Amniotic stem cell (primary cell): ENCODE data around the gene STPG2.

ENCODE experiments used
- DNase-seq: peaks from one replicate; lab custom pipeline; 2025; lab: John Stamatoyannopoulos, UW

Gene STPG2

DNA sequence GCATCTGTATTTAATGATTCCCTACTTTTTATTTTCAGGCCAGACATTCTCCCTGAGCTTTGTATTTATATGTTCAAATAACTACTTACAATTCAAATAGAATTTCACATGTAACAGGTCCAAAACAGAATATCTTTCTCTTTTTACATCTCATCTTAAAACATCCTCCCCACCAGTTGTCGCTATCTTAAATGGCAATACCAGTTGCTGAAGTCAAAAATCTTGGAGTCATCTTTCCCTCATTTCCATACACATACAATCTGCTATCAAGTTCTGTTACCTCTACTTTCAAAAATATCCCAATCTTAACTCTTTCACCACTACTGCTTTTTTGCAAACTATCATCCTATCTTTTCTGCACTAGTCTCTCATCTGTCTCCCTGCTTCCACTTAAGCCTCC, 330.5 kb downstream of the STPG2 start:
- no peak for DNase-seq

DNA sequence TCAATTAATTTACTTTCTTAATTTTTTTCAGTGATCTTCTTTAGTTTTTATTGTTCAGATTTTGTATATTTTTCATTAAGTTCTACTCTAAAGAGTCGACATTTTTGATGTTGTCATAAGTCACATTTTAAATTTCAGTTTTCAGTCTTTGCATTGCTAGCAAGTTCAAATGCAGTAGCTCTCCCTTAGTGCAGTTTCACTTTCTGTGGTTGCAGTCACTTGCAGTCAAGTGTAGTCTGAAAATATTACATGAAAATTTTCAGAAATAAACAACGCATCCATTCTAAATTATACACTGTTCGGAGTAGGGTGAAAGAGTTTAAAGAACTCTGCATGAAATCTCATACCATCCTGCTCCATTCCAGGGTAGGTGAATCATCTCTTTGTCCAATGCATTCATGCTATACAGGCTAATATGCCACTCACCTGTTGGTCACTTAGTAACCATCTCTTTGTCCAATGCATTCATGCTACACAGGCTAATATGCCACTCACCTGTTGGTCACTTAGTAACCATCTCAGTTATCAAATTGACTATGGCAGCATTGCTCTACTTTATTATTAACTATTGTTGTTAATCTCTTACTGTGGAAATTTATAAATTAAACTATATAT, 356.9 kb downstream of the STPG2 start:
- no peak for DNase-seq

DNA sequence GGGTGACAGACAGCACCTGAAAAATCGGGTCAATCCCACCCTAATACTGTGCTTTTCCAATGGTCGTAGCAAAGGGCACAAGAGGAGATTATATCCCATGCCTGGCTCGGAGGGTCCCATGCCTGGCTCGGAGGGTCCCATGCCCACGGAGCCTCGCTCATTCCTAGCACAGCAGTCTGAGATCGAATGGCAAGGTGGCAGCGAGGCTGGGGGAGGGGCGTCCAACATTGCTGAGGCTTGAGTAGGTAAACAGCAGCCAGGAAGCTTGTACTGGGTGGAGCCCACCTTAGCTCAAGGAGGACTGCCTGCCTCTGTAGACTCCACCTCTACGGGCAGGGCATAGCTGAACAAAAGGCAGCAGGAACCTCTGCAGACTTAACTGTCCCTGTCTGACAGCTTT, 365.1 kb downstream of the STPG2 start:
- DNase-seq = no peak

DNA sequence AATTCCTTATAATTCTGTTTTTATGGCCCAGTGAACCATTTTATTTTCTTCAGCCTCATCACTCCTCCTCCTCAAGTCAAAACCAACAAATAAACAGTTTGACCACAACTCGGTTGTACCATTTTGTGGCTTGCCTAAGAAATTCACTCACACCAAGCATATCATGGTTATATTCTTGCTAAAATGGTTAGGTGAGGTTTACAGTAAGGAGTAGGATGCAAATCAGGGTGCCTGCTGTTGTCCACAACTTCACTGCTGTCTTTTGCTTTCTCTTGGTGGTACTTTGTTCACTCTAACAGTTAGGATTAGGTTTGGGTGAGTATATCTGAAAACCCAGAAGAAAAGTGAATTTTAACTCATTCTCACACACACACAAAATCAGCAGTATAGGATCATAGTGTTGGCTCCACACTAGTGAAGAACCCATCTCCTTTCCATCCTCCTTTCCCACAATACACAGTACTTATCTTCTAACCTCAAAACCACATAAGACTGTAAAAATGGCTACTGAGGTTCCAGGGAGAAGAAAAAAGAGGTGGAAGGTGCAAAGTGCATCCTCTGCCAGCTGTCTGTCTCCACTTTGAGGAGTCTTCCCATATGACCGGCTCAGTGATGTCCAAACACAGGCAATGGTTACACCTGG, 368.8 kb downstream of the STPG2 start:
- DNase-seq = no peak

DNA sequence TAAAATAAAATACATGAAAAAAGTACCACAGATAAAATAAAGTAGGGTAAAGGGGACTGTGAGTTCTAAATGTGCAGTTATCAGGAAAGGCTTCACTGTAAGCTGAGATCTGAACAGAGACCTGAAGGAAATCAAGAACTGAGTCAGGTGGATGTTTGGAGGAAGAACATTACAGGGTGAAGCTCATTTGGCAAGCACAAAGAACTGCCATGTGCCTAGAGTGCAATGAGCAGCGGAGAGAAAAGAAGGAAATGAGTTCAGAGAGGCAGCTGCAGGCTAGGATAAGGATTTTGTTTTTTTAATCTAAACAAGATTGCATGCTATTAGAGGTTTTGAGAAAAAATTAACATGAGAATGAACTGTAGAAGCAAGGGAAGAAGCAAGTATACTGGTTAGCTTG, 373.1 kb downstream of the STPG2 start:
- no peak for DNase-seq

DNA sequence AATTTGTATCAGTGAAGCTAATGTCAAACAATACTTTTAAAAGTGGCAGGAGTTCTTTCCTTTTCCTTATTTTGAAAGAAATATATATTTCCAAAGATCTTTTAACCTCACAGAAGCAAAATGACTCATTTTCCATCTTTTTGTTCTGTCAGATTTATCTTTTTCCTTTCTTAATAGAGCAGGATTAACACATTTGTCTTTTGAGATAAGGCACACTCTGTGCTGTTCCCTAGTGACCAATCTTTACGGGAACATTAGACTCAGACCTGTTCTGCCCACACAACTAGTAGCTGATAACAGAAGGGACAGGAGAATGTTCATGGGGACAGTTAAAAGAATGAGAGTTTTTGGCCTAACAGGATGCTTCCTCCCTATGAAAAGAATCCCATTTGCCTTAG, 381.2 kb downstream of the STPG2 start:
- DNase-seq = no peak

DNA sequence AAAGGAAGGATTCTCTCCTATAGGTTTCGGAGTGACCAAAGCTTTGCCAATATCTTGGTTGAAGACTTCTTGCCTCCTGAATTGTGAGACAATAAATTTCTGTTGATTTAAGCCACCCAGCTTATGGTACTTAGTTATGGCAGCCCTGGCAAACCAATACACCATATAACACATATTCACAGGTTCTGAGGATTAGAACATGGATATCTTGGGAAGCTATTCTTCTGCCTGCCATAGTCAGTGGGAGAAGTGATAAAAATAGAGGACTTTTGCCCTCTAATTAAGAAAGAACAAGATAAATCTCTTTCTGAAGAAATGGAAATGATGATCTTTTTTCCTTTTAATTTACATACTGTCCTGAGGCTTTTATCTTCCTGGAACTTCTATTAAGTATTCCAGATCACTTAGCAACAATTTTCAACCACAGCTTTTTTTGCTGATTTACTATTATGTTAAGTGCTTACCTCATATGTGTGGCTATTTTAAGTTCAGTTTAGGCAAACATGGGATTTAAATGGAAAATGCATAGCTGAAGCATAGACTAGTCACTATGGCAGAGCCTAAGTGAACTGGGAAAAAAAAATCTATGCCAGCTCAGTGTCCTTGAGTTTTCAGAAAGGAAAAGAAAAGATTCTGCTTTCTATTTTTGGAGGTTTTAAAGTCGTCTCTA, 381.7 kb downstream of the STPG2 start:
- no peak for DNase-seq

DNA sequence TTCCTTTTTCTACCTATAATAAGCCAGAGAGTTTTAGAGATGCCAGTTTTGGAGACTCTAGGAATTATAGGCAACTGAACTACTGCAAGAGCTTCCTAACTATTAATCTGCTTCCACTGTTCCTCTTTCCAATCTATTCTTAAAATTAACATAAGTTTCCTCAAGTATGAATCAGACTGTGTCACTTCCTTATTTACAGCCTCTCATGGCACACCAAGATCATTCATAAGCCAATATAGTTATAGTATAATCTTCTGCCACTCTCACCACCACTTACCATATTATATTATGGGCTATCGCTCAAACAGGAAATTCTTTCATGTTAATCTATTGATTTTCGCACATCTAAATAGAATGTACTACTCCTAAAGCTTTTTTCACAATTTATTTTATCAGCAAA, 383.5 kb downstream of the STPG2 start:
- DNase-seq = no peak

DNA sequence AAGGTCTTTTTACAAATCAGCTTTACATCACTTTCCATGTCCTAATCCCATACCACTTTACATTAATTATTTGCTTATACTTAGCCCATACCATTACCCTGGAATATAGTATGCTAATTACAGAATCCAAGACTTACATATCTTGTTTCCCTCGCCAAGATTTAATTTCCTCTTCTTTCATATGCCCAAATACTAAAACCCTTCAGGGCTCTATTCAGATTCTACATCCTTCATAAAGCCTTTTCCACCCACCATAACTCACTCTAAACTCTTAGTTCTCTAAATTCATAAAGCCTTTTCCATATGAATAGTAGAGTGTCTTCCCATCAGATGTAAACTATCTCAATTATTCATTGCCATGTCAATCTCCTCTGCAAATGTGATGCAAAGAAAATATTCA, 390.7 kb downstream of the STPG2 start:
- DNase-seq = no peak

DNA sequence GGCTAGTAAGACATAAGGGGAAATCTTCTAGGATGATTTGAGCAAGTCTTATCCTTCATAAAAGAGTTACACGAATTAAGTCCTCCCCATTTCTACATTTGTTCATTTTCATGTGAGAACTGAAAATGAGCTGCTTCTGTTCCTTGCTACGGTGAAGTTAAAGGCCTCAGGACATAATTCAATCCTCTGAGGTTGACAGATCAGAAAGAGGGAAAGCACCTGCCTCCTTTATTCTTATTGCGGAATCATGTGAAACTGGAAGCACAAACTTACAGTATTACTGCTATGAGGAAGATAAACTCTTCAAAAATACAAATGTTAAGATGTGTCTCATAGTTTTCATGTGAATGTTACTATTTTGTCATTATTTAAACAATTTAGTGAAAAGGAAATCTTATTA, 395.3 kb downstream of the STPG2 start:
- DNase-seq = no peak

DNA sequence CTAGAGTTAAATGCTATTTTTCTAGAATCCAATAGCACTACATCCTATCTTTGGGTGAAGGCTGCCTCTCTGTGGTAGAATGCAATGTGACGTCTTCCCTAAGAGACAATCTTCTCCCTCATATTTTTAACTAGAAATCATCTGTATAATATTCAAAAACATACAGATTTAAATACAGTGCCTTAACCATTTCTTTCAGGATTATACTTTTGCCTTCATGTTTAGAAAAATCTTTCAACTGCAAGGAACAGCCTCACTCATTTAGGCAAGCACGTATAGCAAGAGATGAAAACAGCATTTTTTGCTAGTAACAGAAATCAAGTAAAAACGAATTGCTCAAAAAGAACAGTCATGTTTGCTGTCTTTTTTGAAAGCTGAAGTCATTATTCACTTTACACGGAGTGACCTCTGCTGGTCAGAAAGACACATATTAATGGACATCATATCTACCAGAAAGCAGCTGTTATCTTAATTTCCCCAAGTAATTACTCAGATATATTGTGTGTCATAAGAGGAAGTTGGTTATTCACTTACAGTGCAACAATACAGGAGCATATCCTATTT, 422.3 kb downstream of the STPG2 start:
- DNase-seq = no peak

DNA sequence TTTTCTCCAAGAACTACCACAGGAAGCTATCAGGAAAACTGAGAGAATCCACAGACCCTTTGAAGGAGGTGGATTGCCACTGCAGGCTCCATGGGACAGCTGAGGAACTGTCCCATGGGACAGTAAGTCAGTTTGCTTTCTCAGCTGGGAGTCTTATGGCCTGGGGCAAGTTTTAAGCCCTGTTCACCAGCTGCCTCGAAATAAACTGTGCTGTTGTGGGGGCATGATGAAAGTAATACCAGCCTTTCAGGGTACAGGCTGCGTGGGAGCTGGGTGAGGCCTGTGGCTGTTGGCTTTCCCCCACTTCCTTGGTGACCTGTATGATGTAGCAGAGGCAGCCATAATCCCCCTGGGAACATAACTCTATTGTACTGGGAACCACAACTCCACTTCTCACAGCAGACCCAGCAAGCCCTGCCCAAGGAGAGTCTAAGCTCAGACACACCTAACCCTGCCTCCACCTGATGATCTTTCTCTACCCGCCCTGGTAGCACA, 452.1 kb downstream of the STPG2 start:
- DNase-seq = no peak

DNA sequence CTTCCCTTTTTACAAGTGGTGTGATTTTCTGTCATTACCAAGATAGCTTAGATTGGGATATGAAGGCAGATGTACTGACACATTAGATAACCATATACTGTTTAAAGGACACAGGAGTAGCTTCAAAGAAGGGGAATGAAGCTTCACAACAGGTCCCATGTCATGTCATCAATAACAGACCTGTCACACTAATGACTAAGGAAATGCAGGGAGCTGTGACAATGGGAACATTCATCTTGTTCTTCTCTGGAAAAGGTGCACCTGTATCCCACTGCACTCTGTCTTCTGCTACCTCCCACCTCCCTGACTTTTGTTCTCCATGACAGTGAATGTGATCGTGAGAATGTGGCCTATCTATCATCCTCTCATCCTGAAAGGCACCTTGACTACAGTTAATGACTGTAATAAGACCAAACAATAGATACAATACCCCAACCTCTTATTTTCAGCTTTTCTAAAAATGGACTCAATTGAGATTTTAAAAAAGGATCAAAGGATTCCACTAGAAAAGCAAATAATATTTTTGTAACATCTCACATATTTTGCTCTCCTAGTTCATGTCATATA, 472.5 kb downstream of the STPG2 start:
- DNase-seq = no peak

DNA sequence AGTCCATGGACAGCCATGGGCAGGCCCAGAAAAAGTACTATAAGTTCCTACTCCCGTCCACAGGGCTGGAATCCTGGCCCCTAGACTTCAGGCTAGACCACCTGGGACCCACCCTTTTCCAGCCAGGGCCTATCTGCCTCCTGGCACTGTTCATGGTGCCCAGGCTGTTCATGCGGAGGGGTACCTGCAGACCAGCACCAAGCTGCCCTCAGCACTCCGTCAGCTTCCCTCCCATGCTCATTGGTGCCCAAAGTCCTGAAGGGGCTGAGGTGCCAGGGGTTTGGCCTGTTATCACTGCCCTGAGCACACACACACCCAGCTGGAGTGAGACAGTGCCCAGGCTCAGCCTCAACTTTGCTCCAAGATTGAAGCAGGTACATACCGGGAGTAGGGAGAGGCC, 477.7 kb downstream of the STPG2 start:
- no peak for DNase-seq

DNA sequence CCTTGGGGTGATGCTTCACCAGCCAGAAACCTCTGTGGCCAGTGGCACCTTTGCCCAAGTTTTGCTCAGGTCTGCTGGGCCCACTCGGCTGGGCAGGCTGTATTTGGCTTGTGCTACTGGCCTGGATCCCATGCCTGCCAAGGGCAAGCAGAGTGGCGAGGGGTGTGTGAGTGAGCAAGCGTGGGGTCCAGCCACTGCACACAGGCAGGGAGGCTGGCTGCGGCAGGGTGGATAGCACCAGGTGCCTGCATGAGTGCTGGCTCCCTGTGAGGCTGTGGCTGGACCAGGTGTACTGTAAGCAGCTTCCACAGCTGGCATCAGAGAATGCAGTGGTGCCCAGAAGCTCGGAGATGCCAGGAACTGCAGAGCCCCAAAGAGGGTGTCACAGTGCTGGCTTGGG, 478.5 kb downstream of the STPG2 start:
- DNase-seq = no peak

DNA sequence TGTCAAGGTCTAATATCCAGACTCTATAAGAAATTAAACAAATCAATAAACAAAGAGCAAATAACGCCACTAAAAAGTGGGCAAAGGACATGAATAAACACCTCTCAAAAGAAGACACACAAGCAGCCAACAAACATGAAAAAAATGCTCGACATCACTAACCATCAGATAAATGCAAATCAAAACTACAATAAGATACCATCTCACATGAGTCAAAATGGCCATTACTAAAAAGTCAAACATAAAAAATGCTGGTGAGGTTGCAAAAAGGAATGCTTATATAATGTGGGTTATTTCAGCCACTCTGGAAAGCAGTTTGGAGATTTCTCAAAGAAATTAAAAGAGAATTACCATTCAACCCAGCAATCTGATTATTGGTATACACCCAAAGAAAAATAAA, 481.1 kb downstream of the STPG2 start:
- DNase-seq = no peak

DNA sequence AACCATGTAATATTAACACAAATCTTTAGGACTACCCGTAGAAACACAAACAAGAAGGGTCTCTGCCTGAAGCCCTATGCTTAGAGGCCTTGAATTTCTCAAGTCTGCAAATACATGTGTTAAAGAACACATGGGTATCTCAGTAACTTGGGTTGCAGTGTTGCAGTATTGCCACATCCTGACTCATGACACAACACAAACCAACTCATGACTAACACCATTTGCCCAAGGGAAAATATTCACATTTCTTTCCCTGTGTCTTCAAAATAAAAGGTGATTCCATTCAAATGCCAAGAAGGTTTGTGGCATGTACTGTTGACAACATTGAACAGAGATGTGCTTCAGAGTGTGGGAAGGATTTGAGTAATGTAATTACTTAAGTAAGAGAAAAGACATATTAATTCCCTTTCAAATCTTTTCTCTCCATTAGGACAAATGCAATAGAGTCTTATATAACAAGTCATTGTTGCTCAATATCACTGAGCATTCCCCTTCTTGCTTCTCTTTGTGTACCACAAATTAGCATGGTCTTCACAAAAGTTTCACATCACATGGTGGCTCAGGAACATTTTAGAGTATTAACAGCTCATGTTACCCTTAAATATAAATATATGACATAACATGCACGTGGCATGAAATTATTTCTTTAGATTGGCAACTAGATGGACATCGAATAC, 487.1 kb downstream of the STPG2 start:
- DNase-seq = peak; percentile 25

DNA sequence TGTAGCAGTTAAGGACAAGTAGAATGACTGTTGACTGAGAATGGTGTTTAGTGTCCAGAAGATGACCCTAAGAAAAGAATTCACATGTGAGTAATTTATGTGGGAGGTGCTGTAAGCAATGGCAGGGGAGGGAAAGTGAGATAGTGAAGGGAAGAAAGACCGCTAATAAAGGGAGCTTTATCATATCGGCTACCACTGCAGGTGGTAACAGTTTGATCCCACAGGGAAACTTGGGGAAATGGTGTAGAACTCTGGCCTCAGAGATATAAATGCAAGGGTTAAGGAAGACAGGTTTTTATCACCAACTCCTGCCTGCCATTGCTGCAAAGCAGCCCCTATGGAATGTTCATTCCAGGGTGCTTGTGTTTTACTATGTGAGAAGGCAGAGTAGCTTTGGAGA, 489.6 kb downstream of the STPG2 start:
- DNase-seq = no peak

DNA sequence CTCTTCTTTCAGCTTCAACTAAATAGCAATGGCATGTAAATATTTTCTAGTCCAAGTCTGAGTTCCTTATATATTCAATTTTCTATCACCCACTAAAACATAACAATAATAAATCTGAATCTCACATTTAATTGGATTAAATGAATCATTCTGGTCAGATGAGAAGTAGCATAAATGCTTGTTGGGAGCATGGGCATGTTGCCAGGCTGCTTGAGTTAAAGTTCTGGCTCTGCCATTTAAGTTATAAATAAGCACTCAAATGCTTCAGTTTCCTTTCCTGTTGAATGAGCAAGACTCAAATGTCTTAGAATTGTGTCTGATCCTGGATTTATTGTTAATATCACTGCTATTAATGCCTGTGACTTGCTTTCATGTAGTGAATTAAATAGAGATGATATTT, 496.3 kb downstream of the STPG2 start:
- peak; percentile 18 for DNase-seq

DNA sequence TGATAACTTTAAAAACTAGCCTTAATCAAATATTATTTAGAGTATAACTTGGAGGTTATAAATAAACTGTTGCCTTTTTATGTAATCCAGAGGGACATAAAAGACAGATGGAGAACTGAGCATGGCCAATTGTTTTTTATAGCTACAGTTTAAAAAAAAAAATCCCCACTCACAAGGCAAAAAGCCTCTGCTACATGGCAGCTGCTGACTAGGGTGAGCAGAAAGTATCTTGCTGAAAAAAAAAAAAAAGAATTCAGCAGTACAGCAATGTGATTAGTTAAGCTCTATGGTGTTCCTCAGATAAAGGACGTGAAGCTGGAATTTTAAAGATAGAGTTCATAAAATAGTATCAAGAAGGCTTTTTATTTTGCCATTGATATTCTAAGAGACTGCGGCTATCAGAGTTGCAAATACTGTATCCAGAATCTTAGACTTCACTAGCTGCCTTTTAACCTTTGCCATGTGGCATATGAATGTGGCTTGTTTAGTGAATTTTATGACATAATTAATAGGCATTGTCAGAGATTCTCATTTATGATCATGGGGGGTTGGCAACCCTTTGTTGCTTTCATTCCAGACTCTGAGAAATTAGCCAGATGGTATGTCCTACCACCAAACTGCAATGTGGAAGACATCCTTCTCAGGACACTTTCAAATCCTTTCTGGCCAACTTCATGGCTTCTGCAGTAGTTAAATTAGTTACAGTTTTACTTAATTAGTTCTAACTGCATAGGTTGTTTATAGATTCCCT, 498.0 kb downstream of the STPG2 start:
- no peak for DNase-seq

DNA sequence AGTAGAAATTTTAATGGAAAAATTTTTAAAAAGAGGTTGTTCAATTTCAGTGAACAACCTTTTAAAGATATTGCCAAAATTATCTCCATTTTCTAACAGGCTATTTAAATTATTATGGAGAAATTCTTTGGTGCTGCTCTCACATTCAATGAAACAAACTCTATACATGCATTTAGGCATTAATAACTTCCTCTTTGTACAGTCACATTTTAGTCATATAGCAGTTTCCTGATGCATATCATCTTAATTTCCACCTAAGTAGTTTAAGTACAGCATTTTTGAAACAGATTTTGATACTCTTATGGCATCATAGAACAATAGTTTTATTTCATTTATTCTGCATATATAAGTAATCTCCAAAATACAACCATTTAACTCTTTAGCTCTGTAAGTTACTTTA, 500.1 kb downstream of the STPG2 start:
- DNase-seq = no peak

DNA sequence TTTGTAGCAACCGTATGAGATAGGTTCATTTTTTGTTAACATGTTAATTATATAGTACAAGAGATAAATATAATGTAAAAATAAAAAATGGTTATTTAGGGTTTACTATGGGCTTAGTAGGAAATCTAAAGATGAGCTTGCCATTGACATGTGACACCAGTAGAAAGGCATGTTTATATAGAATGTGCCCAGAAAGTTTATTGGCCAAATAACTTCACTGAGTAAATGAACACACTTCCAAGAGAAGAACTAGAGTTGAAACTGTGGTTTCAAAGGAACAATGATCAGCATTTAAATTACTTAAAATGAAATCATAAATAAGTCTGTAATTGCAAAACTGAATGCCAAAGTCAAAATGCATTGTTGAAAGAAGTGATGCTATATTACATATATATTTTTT, 503.3 kb downstream of the STPG2 start:
- DNase-seq = no peak
